ELF-1 (cell line): Measurements from ENCODE around the gene CPAMD8.
"Not testable (repeated sequence)": the region's sequence is repeated elsewhere in the genome, so short reads cannot be mapped to it uniquely, and the experiment has no call there.

Experiments used
- DNase-seq: peaks from one replicate; pipeline ENCODE4 v3.0.0-alpha.2; 2016; ENCODE audit warnings: low read depth, low spot score

CPAMD8 gene

DNA sequence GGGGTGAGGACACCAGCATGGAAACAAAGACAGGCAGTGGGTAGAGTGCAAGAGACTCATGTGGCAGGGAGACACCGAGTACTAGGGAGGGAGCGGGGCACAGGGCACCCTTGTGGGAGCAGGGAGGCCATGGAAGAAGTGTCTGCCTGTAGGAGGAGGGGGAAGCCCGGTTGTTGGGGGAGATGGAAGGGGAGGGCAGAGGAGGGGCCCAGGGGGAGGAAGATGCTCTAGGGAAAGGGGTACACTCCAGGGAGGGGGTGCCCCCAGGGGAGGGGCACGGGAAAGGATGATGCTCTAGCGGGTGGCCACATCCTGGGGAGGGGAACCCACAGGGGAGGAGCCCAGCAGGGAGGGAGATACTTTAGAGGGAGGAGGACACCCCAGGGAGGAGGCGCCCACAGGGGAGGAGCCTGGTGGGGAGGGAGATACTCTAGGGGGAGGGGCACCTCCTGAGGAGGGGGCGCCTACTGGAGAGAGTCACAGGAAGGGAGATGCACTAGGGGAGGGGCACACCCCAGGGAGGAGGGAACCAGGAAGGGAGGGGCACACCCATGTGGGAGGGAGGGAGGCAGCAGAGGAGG, 24.9 kb downstream of the CPAMD8 start:
- no peak for DNase-seq

DNA sequence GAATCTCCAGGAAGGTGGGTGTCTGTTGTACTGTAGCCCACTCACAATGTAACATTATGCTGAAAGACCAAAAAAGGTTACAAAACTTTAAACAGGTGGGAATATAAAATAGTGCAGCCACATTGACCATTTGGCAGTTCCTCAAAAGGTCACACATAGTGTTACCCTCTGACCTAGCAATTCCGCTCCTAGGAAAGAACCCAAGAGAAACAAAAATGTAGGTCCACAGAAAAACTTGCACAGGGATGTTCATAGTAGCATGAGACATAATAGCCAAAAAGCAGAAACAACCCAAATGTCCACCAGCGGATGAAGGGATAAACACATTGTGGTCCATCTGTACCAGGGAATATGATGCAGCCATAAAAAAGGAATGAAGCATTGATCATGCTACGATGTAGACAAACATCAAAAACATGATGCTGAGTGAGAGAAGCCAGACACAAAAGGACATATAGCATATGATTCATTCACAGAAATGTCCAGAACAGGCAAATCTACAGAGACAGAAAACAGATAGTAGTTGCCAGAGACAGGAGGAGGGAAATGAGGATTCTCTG, 27.9 kb downstream of the CPAMD8 start:
- no peak for DNase-seq

DNA sequence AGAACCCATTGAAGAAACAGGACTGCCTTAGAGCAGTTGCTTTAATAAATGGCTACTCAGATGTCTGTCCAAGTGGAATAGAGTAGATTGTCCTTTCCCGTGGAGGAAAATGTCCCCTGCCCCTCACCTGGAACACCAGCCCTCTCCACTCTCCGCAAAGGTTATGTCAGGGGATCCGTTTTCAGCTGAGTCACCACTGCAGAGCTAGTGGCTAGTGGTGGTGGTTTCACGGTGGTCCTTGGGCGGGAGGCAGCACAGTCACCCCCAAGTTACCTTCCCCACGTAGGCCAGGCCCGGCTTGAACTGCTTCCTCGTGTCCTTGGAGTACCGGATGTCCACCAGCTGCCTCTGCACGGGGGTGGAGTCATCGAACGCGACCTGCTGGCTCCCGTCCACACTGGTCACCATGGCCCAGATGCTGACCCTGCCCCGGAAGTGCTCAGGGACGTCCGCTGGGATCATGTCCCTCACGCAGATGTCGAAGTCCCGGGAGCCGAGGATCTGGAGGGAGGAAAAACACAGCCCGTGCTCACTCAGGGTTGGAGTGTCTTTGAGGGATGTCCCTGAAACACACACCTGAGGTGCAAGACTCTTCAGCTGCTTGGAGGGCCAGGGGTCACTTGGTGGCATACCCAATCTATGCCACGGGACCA, 29.6 kb downstream of the CPAMD8 start:
- DNase-seq = not testable (repeated sequence)

DNA sequence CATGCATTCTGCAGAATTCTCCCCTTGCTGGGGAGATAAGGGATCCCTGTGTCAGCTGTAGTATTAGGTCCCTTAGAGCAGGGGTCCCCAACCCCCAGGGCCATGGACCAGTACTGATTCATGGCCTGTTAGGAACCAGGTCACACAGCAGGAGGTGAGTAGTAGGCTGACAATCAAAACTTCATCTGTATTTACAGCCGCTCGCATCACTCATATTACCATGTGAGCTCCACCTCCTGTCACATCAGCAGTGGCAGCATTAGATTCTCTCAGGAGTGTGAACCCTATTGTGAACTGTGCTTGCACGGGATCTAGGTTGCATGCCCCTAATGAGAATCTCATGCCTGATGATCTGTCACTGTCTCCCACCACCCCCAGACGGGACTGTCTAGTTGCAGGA, 37.9 kb downstream of the CPAMD8 start:
- no peak for DNase-seq

DNA sequence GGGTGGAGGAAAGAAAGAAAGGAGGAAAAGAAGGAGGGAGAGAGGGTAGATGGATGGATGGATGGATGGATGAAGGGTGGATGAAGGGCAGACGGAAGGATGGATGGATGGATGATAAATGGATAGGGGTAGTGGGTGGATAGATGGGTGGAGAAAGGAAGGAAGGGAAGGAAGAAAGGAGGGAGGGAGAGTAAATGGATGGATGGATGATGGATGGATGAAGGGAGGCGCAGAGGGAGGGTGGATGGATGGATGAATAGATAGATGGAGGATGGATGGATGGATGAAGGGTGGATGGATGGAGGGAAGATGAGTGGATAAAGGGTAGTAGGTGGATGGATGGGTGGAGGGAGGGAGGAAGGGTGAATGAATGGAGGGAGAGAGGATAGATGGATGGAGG, 41.2 kb downstream of the CPAMD8 start:
- DNase-seq = no peak

DNA sequence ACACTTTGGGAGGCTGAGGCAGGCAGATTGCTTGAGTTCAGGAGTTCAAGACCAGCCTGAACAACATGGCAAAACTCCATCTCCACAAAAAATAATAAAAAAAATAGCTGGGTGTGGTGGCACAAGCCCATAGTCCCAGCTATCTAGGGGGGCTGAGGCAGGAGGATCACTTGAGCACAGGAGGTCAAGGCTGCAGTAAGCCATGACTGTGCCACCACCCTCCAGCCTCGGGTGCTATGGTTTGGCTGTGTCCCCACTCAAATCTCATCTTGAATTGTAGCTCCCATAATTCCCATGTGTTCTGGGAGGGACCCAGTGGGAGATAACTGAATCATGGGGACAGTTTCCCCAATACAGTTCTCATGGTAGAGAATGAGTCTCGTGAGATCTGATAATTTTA, 44.0 kb downstream of the CPAMD8 start:
- DNase-seq = not testable (repeated sequence)

DNA sequence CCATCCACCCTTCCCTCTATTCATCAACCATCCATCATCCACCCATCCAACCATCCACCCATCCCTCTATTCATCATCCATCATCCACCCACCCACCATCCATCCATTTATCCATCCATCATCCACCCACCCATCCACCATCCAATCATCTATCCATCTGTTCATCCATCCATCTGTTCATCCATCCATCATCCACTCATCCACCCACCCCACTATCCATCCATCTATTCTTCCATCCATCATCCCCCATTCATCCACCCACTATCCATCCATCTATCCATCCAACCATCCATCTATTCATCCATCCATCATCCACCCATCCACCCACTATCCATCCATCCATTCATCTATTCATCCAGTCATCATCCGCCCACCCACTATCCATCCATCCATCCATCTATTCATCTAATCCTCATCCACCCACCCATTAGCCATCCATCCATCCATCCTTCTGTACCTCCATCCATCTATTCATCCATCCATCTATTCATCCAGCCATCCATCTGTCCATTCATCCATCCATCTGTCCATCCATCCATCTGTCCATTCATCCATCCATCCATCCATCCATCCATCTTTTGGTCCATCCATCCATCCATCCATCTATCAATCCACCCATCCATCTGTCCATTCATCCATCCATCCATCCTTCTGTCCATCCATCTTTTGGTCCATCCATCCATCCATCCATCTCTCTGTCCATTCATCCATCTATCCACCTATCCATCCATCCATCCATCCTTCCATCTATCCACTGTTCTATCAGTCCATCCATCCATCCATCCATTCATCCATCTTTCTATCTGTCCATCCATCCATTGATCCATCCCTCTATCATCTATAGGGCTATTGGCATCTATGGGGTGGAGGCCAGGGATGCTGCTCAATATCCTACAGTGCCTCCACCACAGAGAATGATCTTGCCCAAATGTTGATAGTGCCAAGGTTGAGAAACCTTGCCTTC, 47.5 kb downstream of the CPAMD8 start:
- no peak for DNase-seq

DNA sequence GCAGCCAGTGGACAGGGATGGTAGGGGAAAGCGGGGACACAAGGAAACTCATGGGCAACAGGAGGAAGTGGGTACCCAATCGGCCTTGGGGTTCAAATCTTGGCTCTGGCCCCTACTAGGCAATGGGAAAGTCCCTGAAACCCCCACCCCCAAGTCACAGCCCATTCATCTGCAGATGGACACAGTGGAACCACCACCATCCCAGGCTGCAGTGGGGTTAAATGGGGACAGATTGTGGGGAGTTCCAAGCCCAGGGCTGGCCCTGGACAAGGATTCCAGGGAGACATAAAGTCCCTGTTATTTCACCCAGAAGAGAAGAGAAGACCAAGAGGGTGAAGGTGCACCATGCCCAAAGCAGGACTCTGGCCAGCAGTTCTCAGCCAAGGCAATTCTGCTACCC, 48.5 kb downstream of the CPAMD8 start:
- DNase-seq = no peak

DNA sequence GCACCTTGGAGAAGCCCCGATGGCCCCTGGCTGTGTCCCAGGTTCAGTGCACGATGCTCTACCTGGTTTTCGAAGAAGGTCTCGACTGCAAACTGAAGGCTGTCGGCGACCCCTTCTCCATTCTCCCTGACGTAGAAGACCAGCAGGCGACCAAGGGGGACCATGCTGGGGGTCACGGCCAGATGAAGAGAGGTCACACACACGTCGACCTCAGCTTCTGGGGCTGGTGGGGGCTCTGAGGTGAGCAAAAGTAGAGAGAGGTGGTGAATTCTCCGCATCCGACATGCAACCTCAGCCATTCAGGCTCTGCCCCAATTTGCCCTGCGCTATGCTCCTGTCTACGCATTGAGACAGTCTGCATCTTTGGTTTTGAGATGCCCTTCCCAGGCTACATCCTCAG, 49.3 kb downstream of the CPAMD8 start:
- DNase-seq = no peak

DNA sequence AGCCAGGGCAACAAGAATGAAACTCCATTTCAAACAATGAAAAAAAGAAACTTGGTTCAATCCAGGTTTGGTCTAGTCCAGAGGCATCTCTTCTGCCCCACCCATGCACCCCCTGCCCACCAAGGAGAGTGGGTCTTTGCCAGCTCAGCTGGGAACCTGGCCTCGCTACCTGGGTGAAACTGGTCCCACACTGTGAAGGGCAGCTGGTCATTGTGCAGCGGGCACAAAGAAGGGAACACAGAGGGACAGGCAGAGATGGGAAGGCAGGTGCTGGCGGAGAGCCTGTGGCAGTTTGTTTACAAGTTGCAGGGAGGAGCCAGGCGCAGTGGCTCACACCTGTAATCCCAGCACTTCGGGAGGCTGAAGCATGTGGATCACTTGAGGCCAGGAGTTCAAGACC, 50.2 kb downstream of the CPAMD8 start:
- DNase-seq = no peak

DNA sequence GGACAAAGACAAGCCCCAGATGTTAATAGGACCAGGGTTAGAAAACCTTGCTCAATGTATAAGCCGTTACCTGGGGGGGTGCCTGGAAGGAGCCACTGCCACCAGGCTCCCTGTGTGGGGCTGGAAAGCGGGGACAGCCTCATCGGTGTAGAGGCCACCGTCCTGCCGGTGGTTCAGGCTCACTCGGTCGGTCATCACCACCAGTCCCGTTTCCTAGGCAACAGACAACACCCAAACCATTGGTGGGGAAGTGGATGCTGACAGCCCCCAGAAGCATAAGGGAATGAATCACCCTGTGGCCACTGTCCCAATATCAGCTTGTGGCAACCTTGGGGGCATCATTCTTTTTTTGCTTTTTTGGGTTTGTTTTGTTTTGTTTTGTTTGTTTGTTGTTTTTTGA, 55.8 kb downstream of the CPAMD8 start:
- peak; percentile 8 for DNase-seq

DNA sequence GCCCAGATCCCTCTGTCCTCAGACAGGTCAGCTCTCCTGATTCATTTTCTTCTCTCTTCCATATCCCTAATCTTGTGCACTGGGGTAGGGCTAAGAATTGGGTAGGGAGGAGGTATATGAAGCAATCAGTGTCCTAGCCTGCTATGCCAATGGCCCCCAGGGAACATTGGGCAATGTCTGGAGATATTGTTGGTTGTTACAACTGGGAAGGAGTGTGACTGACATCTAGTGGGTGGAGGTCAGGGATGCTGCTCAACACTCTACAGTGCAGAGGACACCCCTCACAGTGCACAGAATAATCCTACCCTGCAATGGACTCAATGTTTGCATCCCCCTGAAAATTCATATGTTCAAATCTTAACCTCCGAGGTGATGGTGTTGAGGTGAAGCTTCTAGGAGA, 57.5 kb downstream of the CPAMD8 start:
- DNase-seq = peak; percentile 32

DNA sequence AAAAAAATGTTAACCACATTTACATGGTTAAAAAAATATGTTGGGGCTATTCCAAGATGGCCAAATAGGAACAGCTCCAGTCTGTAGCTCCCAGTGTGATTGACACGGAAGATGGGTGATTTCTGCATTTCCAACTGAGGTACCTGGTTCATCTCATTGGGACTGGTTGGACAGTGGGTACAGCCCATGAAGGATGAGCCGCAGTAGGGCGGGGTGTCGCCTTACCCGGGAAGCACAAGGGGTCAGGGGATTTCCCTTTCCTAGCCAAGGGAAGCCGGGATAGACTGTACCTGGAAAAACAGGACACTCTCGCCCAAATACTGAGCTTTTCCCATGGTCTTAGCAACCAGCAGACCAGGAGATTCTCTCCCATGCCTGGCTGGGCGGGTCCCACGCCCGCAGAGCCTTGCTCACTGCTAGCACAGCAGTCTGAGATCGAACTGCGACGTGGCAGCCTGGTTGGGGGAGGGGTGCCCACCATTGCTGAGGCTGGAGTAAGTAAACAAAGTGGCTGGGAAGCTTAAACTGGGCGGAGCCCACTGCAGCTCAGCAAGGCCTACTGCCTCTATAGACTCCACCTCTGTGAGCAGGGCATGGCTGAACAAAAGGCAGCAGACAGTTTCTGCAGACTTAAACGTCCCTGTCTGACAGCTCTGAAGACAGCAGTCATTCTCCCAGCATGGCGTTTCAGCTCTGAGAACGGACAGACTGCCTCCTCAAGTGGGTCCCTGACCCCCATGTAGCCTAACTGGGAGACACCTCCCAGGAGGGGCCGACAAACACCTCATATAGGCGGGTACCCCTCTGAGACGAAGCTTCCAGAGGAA, 65.4 kb downstream of the CPAMD8 start:
- DNase-seq = peak; percentile 92

DNA sequence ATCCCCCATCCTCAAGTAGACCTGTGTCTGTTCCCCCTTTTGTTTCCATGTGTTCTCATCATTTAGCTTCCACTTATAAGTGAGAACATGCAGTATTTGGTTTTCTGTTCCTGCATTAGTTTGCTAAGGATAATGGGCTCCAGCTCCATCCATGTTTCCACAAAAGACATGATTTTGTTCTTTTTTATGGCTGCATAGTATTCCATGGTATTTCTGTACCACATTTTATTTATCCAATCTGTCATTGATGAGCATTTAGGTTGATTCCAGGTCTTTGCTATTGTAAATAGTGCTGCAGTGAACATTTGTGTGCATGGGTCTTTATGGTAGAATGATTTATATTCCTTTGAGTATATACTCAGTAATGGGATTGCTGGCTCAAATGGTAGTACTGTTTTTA, 68.3 kb downstream of the CPAMD8 start:
- not testable (repeated sequence) for DNase-seq

DNA sequence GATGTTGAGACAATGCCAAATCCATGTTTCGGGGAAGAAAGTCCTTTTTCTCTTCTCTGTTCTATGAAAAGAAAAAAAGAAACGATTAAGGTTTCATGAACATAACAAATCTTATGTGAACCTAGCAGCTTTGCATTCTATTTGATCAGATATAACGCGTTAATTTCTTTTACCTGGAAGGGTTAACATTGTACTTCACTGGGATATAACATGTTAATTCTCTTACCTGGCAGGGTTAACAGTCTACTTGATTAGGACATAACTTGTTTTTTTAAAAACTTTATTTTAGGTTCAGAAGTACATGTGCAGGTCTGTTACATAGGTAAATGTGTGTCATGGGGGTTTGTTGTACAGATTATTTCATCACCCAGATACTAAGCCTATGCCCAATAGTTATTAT, 68.8 kb downstream of the CPAMD8 start:
- DNase-seq = no peak

DNA sequence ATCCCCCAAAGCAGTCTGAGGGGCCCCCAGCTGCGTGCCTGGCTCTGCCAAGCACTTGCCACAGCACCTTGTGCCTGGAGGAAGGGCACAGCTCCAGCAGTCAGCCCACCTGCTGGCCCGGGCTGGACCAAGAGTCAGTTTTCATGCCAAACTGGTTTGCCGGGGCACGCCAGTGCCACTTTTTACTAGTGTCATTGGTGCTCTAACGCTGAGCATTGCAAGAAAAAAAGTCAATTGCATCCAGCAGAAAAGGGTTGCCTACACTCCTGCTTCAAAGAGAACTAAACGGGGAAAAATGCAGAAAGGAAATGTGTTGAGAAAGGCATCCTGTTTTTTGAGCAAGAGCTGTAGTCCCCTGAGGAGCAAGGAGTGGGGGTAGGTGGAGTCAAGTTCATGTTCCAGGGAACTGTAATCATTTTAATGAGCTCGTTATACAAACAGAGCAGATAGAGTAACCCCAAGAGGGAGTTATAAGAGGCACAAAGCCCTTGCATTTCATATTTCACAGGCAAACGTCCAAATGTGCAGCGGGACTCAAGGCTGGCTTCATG, 69.4 kb downstream of the CPAMD8 start:
- DNase-seq = no peak

DNA sequence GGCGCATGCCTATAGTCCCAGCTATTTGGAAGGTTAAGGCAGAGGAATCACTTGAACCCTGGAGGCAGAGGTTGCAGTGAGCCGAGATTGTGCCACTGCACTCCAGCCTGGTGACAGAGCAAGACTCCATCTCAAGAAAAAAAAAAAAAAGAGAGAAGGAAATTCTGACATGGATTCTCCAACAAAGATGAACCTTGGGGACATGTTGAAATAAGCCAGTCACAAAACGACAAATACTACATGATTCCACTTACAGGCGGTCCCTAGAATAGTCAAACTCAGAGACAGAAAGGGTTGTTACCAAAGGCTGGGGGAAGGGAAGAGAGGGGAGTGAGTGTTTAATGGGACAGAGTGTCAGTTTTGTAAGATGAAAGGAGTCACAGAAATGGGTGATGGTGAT, 71.4 kb downstream of the CPAMD8 start:
- no peak for DNase-seq

DNA sequence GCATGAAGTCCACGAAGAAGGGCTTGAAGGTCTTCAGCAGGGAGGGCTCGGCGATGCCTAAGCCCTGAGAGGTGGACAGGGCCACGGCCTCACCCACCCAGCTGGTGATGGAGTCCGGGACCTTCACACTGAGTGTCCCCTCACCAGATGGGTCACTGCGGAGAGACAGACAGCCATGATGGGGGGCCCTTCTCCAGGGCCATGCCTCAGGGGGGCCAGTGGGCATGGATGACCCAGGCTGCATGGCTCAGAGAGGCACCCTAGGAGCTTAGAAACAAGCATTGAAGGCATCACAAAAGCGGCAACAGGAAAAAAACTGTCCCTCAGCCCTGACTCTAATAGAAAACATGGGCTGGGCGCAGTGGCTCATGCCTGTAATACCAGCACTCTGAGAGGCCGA, 74.6 kb downstream of the CPAMD8 start:
- DNase-seq = no peak

DNA sequence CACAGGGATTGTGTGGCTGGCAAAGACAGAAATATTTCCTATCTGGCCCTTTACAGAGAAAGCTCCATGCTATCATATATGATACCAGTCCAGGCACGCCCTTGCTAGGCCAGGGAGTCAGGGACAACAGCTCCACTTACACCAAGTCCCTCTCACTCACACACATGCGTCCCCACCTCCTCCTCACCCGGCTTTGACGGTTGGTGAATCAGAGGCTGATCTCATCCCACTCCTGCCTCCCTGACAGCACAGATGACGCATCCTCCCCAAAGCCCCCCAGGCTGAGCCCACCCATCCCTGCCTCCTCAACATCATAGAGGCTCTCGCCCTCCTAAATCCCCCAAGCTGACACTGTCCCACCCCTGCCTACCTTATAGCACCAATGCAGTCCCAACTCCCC, 75.1 kb downstream of the CPAMD8 start:
- no peak for DNase-seq

DNA sequence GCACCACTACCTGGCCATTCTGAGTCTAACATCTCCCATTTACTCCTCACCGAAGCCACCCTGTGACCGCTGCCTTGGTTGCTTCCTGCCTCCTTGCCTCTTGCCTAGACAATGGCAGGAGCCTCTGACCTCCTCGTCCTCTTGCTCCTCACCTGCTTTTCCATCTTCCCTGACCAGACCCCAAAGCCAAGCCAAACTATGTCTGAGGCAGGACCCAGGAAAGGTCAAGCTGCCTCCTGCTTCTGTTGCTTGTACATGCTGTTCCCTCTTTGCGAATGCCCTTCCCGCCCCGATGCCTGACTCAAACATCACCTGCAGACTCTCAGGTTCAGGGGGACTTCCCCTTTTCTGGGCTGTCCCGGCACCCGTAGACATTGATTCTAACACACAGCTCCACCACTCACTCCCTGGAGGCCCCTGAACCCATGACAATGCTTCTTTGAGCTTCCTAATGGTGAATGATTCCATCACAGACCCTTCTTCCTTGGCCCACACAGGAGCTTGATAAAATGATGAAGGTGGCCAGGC, 77.0 kb downstream of the CPAMD8 start:
- DNase-seq = no peak
